ENCODE results near the gene SLC15A3. TPM values are rescaled to one million over a fixed set of nuclear protein-coding genes. Genes with fewer than 3 reads are reported as not detected.
A peak's percentile ranks its signal among the peaks of the same experiment; 100 is the strongest.

The SLC15A3 gene
- total RNA-seq, 2 donors from 2014 or later: 3.5 to 4.1 TPM

DNA sequence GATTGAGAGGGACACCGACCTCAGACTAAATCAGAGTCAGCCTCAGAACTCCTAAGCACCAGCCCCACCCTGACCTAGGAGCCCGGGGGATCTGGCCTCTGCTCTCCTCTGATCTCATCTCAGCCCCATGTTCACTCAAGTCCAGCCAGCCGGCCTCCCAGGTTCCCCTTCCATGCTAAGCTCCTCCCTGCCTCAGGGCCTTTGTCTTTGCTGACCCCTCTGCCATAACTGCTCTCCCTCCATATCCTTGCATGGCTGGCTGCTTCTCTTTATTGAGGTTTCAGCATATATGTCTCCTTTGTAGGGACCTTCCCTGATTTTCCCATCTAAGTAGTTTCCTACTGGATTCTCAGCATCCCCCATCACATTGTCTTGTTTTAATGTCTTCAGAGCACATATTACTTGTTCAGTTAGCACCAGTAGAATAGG lies 780 bp upstream of the SLC15A3 start:
- Mint-ChIP-seq H3K27ac (no peak overlapping the region), H3K4me1 (ENCODE audit: low read depth) (peaks cover 23% of the 10 kb centered on the region), H3K9me3 (no peaks in the 10 kb centered on the region), H3K27me3 (ENCODE audit: low read depth) (peaks cover 18% of the 10 kb centered on the region), H3K36me3 (ENCODE audit: insufficient read depth in 2 of 2) (no peaks in the 10 kb centered on the region), H3K4me3 (peak overlapping the region; percentile 15 to 86)
- DNase-seq (no peak), ATAC-seq (replicated peaks in 1 of 2) (peak in 1 of 2 donors; percentile 12)

GRCh38 chr11:60951606-60951903 lies 421 bp downstream of the SLC15A3 start:
- no peak for DNase-seq

GRCh38 chr11:60950933-60951605 lies 907 bp downstream of the SLC15A3 start:
- peaks cover 23% of the 10 kb centered on the region for H3K4me1 Mint-ChIP-seq (ENCODE audit: low read depth)
- DNase-seq (peak; percentile 51 to 54), ATAC-seq (replicated peaks in 1 of 2) (peak; percentile 66)
- peak overlapping the region; percentile 29 to 86 for H3K4me3 Mint-ChIP-seq
- H3K27ac Mint-ChIP-seq: no peak overlapping the region
- no peaks in the 10 kb centered on the region for H3K36me3 Mint-ChIP-seq (ENCODE audit: insufficient read depth in 2 of 2)
- H3K9me3 Mint-ChIP-seq: no peaks in the 10 kb centered on the region
- peaks cover 18% of the 10 kb centered on the region for H3K27me3 Mint-ChIP-seq (ENCODE audit: low read depth)

More at GRCh38 chr11:60951606-60951903, 421 bp downstream of the SLC15A3 start:
- H3K27ac Mint-ChIP-seq: peak overlapping the region; percentile 8
- H3K9me3 Mint-ChIP-seq: no peaks in the 10 kb centered on the region
- peak; percentile 31 to 36 for ATAC-seq (replicated peaks in 1 of 2)
- H3K27me3 Mint-ChIP-seq (ENCODE audit: low read depth): peaks cover 18% of the 10 kb centered on the region
- H3K4me1 Mint-ChIP-seq (ENCODE audit: low read depth): peaks cover 23% of the 10 kb centered on the region
- H3K4me3 Mint-ChIP-seq: peak overlapping the region; percentile 72 to 86
- no peaks in the 10 kb centered on the region for H3K36me3 Mint-ChIP-seq (ENCODE audit: insufficient read depth in 2 of 2)

DNA sequence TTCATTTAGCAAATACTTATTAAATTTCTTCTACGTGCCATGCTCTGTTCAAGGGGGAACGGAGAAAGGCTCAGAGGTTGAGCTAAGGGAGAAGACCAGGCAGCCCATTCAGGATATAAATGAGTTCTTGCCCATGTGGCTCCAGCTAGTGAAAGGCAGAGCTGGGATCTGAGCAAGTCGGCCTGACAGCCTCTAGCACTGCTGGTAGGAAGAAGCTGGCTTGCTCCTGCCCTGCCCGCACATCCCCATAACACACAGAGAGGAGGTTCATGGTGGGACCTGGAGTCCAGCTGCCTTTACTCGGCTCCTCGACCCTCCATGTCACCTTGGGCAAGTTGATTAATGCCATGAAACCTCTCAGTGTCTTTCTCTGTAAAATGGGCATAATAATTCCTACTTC lies 2.0 kb downstream of the SLC15A3 start:
- DNase-seq (no peak), ATAC-seq (replicated peaks in 1 of 2) (no peak)
- Mint-ChIP-seq H3K4me3 (peak overlapping the region in 1 of 2 donors; percentile 42), H3K27ac (no peak overlapping the region), H3K27me3 (ENCODE audit: low read depth) (peaks cover 18% of the 10 kb centered on the region), H3K9me3 (no peaks in the 10 kb centered on the region), H3K4me1 (ENCODE audit: low read depth) (peaks cover 23% of the 10 kb centered on the region), H3K36me3 (ENCODE audit: insufficient read depth in 2 of 2) (no peaks in the 10 kb centered on the region)

DNA sequence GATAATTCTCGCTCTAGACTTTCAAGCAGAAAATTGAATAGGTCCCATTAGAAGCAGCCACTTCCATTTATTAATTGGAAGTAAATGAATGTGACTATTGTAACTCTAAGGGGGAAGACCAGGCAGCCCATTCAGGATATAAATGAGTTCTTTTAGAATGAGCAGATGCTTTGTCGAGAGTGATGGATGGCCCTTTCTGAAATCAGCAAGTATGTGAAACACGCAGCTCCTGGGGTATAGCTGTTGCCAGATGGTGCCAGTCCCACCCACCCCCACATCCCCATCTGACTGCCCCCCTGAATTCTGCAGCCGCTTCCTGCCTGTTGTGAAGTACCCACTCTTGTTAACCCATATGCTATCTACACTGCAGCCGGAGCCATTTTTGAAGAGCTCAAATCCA lies 3.7 kb downstream of the SLC15A3 start:
- Mint-ChIP-seq H3K27me3 (ENCODE audit: low read depth) (peaks cover 11% of the 10 kb centered on the region), H3K4me1 (ENCODE audit: low read depth) (peaks cover 31% of the 10 kb centered on the region), H3K36me3 (ENCODE audit: insufficient read depth in 2 of 2) (no peaks in the 10 kb centered on the region), H3K9me3 (no peaks in the 10 kb centered on the region), H3K27ac (no peak overlapping the region), H3K4me3 (no peak overlapping the region)
- ATAC-seq (replicated peaks in 1 of 2) (no peak), DNase-seq (no peak)

- Mint-ChIP-seq H3K9me3 (no peaks in the 10 kb centered on the region), H3K4me1 (ENCODE audit: low read depth) (peaks cover 28% of the 10 kb centered on the region), H3K36me3 (ENCODE audit: insufficient read depth in 2 of 2) (no peaks in the 10 kb centered on the region), H3K27me3 (ENCODE audit: low read depth) (peaks cover 6% of the 10 kb centered on the region), H3K27ac (no peak overlapping the region), H3K4me3 (no peak overlapping the region)
- ATAC-seq (replicated peaks in 1 of 2) (no peak), DNase-seq (no peak)
Observed at GRCh38 chr11:60947700-60948099, 4.3 kb downstream of the SLC15A3 start.

DNA sequence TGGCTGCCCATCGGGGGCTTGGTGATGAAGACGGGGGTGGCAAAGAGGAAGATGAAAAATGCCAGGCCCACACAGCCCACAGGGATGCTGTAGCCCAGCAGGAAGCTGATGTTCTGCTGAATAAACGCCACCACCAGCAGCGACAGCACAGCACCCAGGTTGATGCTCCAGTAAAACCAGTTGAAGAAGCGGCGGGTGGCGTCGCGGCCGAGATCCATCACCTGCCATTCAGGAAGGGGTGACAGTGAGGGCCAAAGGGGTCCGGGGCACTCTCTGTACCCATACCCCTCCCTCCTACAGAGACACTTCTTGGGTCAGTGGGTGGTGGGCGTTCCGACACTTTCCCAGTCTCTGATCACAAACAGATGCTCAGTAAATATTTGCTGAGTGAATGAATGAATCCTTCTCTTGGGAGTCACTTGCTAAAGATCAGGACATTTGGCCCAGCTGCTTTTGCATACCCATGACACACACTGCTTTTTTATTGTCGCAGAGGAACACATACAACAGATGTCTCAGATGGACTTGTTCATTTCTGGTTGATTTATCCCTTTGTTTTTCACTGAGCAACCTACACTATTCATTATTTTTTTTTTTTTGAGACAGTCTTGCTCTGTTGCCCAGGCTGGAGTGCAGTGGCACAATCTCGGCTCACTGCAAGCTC lies 5.2 kb downstream of the SLC15A3 start:
- Mint-ChIP-seq H3K27ac (no peak overlapping the region), H3K9me3 (no peaks in the 10 kb centered on the region), H3K4me3 (no peak overlapping the region), H3K36me3 (ENCODE audit: insufficient read depth in 2 of 2) (no peaks in the 10 kb centered on the region), H3K4me1 (ENCODE audit: low read depth) (peaks cover 18% of the 10 kb centered on the region), H3K27me3 (ENCODE audit: low read depth) (no peaks in the 10 kb centered on the region)
- ATAC-seq (replicated peaks in 1 of 2) (no peak), DNase-seq (no peak)

DNA sequence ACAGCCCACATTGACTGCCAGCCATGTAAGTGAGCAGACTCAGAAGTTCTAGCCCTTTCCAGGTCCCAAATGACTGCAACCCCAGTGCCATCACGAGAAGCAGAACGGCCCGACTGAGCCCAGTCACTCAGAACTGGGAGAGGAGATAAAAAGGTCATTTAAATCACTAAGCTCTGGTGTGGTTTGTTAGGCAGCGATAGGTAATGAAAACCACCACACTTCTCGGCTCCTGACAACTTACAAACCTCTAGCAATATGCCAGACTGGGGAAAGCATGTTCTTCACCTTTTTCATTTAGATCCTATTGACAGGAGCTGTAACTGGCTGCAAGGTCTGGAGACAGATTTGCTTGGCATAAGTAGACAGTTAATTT lies 6.7 kb downstream of the SLC15A3 start:
- H3K4me1 Mint-ChIP-seq (ENCODE audit: low read depth): peaks cover 15% of the 10 kb centered on the region
- no peaks in the 10 kb centered on the region for H3K9me3 Mint-ChIP-seq
- no peak overlapping the region for H3K4me3 Mint-ChIP-seq
- H3K36me3 Mint-ChIP-seq (ENCODE audit: insufficient read depth in 2 of 2): no peaks in the 10 kb centered on the region
- no peaks in the 10 kb centered on the region for H3K27me3 Mint-ChIP-seq (ENCODE audit: low read depth)
- ATAC-seq (replicated peaks in 1 of 2): no peak
- no peak overlapping the region for H3K27ac Mint-ChIP-seq
- DNase-seq: no peak

GRCh38 chr11:60944490-60945294 lies 7.3 kb downstream of the SLC15A3 start:
- H3K36me3 Mint-ChIP-seq (ENCODE audit: insufficient read depth in 2 of 2): no peaks in the 10 kb centered on the region
- H3K9me3 Mint-ChIP-seq: no peaks in the 10 kb centered on the region
- H3K4me1 Mint-ChIP-seq (ENCODE audit: low read depth): peaks cover 15% of the 10 kb centered on the region
- H3K4me3 Mint-ChIP-seq: no peak overlapping the region
- no peaks in the 10 kb centered on the region for H3K27me3 Mint-ChIP-seq (ENCODE audit: low read depth)
- ATAC-seq (replicated peaks in 1 of 2) (peak; percentile 45 to 71), DNase-seq (no peak)
- H3K27ac Mint-ChIP-seq: no peak overlapping the region

DNA sequence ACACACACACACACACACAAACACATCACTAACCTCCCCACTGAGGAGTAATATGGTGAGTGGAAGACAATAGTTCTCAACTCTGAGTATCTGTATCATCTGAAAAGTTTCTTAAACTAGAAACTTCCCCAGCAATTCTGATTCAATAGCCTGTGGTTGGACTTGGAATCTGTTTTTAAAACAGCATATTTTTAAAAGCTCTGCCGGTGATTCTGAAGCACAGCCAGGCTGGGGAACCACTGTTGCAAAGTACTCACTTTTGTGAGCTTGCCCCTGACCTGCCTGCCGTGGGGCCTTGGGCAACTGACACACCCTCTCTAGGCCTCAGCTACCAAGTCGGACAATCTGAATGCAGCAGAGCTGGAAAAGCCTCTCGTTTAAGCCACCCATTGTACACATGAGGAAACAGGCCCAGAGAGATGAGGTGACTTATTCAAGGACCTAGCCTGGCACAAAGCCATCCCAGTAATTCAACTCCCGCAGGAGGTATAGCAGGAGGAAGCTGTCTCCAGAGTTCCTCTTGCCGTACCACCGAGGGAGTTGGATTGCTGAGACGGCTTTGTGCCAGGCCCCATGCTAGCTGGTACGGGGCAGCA lies 8.9 kb downstream of the SLC15A3 start:
- no peaks in the 10 kb centered on the region for H3K27me3 Mint-ChIP-seq (ENCODE audit: low read depth)
- DNase-seq (no peak), ATAC-seq (replicated peaks in 1 of 2) (peak in 1 of 2 donors; percentile 21)
- H3K4me3 Mint-ChIP-seq: no peak overlapping the region
- H3K9me3 Mint-ChIP-seq: no peaks in the 10 kb centered on the region
- H3K36me3 Mint-ChIP-seq (ENCODE audit: insufficient read depth in 2 of 2): no peaks in the 10 kb centered on the region
- no peak overlapping the region for H3K27ac Mint-ChIP-seq
- H3K4me1 Mint-ChIP-seq (ENCODE audit: low read depth): peaks cover 8% of the 10 kb centered on the region

- Mint-ChIP-seq H3K27ac (no peak overlapping the region), H3K4me3 (no peak overlapping the region), H3K9me3 (no peaks in the 10 kb centered on the region), H3K4me1 (ENCODE audit: low read depth) (peaks cover 8% of the 10 kb centered on the region), H3K27me3 (ENCODE audit: low read depth) (no peaks in the 10 kb centered on the region), H3K36me3 (ENCODE audit: insufficient read depth in 2 of 2) (no peaks in the 10 kb centered on the region)
- ATAC-seq (replicated peaks in 1 of 2): no peak
- DNase-seq: no peak
Observed at GRCh38 chr11:60942219-60942618, 9.8 kb downstream of the SLC15A3 start.

GRCh38 chr11:60941371-60942119 lies 10.4 kb downstream of the SLC15A3 start:
- DNase-seq (no peak), ATAC-seq (replicated peaks in 1 of 2) (no peak)
- Mint-ChIP-seq H3K9me3 (no peaks in the 10 kb centered on the region), H3K36me3 (ENCODE audit: insufficient read depth in 2 of 2) (no peaks in the 10 kb centered on the region), H3K27ac (no peak overlapping the region), H3K4me1 (ENCODE audit: low read depth) (peaks cover 8% of the 10 kb centered on the region), H3K27me3 (ENCODE audit: low read depth) (no peaks in the 10 kb centered on the region), H3K4me3 (no peak overlapping the region)

All from activated T-cell treated with anti-CD3 and anti-CD28 coated beads, Interleukin-2, amount 50 U/mL, for 72 hours (primary cell).